NCI-H2171 treated with DMSO at 0.1 percent for 48 hours (cell line): Measurements from ENCODE around the gene CUL9.
A peak's percentile ranks its signal among the peaks of the same experiment; 100 is the strongest.

Source experiments
- DNase-seq: peaks from one replicate; lab custom pipeline; 2025; lab: John Stamatoyannopoulos, UW

The CUL9 gene

DNA sequence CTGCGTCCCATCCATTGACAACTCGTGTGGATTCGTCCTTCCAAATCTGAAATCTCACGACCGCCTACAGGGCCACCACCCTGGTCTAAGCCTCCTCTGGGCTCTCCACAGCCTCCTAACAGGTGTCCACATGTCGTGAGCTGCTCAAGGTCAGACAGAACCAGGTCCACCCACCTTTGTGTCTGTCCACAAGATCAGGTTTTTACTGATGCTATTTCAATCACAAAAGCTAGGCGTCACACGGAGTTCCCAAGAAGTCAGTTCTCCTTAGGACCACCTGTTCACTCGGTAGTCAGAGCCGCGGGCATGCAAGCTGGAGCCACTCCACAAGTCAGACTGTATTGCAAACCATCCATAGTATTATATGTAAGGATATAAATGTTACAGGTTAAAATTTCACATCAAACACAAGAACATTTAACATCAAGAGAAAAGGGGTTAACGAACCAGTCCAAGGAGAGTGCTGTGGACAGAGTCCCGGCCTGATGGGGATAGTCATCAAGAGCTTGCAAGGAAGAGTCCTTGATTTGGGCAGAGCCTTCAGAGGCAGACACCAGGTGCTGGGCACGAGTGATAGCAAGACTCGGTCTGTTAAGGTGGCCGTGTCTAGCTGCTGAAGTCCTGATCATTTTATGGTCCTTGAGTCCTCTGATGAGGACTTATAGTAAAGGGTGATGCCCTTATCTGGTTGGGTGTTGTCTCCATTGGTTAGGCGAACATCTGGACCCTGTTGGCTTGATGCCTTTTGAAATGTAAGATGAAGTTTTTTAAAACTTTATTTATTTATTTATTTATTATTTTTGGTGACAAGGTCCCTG lies 48.0 kb downstream of the CUL9 start:
- DNase-seq, result no peak

DNA sequence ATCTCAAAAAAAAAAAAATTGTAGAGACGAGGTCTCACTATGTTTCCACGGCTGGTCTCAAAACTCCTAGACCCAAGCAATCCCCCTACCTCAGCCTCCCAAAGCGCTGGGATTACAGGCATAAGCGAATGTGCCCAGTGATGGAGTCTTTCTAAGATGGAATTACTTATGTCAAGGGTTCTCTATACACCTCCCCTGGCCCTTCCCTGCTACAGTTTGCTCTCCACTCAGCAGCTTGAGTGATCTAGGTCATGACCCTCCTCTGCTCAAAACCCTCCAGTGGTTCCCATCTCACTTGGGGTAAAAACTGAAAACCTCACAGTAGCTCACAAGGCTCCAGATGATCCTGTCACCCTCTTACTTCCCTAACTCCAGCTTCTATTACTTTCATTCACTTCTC lies 49.1 kb downstream of the CUL9 start:
- no peak for DNase-seq

DNA sequence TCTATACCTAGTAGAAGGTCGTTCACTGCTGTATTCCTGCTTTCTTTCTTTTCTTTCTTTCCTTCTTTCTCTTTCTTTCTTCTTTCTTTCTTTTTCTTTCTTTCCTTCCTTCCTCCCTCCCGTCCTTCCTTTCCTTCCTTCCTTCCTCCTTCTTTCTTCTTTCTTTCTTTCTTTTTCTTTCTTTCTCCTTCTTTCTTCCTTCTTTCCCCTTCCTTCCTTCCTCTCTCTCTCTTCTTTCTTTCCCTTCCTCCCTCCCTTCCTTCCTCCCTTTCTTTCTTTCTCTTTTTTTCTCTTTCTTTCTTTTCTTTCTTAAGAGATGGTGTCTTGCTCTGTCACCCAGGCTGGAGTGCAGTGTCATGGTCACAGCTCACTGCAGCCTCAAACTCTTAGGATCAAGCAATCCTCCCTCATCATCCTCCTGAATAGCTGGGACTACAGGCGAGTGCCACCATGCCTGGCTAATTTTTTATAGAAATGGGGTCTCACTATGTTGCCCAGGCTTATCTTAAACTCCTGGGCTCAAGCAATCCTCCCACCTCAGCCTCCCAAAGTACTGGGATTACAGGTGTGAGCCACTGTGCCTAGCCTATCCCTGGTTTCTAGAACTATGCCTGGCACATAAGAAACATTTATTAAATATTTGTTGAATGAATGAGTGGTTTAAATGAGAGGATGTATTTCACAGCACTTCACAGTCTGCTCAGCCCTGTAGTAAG lies 49.9 kb downstream of the CUL9 start:
- no peak for DNase-seq

DNA sequence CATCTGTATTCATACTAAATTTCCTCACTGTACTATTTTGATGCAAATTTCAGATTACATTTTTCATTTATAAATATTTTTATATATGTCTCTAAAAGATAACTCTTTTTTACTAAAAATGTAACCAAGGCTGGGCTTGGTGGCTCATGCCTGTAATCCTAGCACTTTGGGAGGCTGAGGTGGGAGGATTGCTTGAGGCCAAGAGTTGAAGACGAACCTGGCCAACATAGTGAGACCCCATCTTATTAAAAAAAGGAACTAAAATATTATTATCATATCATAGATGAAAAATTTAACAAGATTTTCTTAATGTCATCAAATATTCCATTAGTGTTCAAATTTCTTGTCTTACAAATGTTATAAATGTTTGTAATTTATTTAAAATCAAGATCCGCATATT lies 53.8 kb downstream of the CUL9 start:
- DNase-seq, result no peak

DNA sequence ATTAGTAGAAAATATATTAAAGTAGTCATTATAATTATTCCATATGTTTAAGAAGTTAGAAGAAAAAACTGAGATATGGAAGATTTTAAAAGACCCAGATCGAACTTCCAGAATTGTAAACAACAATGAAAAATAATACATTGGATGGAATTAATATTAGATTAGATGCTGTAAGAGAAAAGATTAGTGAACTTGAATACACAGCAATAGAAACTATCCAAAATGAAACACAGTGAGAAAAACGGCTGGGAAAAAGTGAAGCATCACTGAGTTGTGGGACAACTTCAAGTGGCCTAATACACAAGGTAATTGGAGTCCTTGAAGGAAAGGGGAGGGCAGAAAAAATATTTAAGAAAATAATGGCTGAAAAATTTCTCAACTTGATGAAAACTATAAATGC lies 57.1 kb downstream of the CUL9 start:
- no peak for DNase-seq

DNA sequence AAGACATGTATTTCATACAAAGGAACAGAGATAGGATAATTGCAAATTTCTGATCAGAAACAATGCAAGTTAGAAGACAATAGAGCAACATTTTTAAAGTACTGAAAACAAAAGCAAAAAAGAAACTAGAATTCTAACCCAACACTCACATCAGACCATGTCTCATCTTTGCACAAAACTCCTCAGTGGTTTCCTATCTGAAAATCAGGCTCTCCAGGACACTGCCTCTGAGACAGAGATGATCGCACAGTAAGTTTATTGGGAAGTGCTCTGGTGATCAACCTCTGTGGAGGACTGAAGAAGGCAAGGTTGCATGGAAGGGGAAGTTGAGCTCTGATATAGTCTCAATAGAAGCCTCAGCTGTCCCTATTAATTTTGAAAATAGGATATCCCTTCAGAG lies 59.0 kb downstream of the CUL9 start:
- no peak for DNase-seq

DNA sequence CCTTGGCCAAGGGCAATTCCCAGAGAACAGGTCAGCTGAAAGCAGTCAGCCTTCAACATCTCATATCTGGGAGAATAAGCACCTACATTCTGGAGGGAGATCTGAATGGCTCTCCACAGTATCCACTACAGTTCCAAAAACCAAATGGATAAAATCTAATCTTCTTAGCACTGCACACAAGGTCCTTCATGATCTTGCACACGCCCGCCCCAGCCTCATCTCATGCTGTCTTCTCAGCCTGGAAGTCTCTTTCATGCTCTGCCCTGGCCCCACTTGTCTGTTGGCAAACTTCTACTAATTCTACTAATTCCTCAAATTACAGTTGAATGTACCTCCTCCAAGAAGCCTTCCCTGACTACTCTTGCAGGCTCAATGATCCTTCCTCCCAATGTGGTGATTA lies 59.5 kb downstream of the CUL9 start:
- no peak for DNase-seq

DNA sequence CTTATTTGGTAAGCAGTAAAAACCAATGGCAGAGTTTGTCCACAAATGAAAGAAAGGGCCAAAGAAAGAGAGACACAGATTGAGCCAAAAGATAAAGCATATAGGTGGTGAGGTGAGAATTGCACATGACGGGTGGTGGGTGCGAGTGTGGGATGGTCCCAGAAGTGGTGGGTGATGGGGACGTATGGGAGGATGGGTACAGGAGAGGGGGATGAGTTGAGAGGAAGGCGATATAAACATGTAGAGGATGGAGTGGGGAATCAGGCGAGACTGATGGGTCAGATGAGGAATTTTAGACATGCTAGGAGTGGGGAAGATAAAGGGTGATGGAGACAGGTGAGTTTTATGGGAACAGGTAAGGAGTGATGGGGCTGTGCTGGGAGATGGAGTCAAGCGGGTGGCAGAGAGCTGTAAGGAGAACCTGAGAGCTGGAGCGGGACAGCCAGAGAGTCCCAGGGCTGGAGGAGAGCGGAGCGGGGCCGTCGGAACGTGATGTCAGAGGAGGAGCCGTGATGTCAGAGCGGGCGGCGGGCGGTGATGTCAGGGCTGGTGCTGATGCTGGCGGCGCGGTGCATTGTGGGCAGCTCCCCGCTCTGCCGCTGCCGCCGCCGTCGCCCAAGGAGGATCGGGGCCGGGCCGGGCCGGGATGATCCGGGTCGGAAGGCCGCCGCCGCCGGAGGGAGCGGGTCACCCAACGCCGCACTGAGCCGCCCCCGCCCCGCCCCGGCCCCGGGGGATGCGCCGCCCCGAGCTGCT lies 61.1 kb downstream of the CUL9 start, which contains the start of gene TTBK1:
Gene TTBK1 (plus strand): TSS at position 574 of the 756 bp plus-strand sequence. CDS start 3,180 bp downstream, outside the sequence.
- DNase-seq, result peak; percentile 21

DNA sequence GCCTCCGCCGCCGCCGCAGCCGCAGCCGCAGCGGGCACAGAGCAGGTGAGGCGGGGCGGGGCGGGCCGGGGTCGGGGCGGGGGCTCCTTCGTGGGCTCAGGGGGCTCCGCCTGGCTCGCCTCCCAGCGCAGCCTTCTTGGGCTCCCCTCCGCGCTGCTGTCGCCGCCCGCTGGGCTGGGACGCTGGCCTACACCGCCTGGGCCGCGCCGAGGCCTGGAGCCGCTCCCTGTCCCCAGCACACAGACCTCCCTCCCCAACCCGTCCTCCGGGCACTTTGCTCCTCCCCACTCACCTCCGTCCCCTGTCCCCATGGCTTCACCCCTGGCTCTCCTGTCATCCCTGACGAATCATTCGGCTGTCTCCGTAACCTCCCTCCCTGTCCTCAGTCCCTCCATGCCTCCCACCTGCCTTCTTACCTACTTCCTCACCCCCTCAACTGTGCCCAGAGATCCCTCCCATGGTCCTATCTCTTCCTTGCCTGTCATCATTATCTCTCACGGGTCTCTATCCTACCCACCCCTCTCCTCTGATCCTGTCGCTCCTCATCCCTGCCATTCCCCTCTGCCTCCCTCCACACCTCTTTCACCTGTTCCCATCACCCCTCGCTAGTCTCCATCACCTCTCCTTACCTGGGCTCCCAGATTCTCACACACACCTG lies 61.8 kb downstream of the CUL9 start:
- no peak for DNase-seq

DNA sequence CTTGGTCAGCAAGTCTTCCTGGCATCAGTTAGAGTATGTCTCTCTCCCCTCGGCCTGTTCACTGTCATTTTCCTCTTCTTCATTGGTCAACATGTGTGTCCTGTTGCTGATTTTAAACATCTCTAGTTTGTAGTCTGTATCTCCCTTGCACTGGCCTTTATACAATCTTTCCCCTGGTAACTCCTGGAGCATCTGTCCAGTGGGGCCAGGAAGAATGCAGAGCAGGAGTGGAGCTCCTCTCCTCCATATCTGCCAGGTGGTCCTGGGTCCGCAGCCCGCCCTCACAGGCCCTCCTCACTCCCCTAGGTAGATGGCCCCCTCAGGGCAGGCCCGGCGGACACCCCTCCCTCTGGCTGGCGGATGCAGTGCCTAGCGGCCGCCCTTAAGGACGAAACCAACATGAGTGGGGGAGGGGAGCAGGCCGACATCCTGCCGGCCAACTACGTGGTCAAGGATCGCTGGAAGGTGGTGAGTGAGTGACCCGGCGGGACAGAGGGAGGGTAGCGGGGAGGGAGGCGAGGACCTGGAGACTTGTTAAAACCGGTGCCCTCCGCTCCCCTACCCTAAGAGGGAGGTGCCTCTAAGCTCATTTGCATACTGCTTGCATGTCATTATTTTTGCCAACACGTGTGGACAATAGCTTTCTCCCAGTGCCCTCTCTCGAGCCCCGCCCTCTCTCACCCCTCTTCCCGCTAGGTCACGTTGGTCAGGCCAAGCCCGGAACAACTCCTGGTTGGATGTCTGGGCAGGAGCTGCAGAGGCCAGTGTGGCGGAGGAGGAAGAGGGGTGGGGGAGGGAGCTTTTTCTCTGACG lies 64.5 kb downstream of the CUL9 start:
- DNase-seq, result peak; percentile 53

DNA sequence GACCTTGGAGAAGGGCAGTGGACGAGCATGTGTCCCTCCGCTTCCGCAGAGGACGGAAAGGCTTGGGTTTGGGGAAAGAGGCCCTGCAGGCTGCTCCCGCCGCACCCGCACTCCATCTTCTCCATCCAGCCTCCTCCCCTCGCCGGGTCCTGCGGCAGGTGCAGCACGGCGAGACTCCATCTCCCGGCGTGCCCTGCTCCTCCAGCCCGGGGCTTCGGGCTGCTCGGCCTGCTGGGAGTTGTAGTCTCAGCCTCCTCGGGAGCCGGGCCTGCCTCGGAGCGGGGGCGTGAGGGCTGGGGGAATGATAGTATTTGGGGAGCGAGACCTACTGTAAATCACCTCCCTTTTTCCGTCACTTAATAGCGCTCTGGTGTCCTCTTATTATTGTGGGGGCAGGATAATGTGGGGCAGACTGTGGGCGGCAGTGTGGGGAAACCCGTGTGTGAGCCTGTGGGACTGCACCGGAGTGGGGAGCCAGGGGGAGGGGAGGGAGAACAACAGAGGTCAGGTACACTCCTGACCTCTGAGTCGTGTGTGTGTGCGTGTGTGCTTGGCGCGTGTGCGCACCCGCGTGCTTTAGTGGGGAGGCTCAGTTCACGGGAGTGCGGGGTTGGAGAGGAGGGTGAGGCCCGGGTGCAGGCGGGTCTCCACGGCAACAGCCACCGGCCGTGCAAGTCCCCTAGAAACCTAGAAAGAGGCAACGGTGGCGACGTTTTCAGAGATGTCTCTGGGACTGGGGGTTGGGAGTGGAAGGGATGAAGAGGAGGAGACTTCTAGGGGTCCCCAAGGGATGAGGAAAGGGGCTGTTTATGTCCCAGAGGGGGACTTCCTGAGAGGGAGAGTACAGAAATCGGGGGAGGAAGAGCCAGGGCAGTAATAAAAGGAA lies 65.4 kb downstream of the CUL9 start:
- DNase-seq, result peak; percentile 80

DNA sequence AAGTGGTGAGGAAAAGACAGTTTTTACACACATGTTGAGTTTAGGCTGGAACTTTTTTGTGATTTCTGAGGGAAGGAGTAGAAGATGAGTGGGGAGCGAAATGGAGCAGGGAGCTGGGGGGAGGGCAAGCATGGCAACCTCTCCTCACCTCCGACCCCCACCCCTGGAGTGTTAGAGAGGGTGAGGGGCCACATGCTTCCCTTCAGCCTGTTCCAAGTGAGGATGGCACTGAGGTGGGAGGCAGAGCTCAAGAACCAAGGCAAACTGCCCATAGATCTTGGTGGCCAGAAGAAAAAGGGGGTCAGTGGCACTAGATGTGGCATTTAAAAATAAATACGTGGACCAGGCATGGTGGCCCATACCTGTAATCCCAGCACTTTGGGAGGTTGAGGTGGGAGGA lies 66.1 kb downstream of the CUL9 start:
- no peak for DNase-seq

DNA sequence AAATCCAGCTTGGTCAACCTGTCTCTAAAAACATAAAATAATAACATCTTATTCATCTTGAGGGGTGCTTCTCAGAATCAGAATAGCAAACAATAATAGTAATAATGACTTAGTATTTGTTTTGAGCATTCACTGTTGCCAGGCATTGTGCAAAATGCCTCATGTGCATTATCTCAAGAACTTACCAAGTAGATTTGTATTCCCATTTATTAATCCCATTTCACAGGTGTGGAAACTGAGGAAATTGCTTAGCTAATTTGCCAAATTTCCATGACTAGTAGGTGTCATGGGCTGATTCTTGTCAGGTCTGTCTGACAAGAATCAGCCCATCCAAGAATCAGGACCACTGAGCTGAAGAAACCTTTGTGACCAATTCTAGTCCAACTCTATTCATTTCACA lies 66.8 kb downstream of the CUL9 start:
- no peak for DNase-seq

DNA sequence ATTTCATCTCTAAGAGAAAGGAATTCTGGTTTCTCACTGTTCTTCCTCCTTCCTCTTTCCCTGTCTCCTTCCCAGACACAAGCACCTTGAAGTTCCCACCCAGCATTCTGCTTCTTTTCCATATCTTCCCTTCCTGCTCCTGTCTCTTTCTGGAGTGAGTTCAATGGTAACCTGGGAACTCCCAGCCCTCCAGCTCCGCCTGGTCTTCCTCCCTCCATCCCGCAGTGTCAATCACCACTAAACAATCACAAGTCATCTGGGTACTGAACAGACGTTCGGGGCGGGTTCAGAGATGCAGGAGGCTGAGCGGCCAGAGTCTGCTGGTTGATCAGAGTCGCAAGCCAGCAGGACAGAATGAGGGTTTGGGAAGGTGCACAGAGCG lies 69.0 kb downstream of the CUL9 start:
- peak; percentile 91 for DNase-seq

DNA sequence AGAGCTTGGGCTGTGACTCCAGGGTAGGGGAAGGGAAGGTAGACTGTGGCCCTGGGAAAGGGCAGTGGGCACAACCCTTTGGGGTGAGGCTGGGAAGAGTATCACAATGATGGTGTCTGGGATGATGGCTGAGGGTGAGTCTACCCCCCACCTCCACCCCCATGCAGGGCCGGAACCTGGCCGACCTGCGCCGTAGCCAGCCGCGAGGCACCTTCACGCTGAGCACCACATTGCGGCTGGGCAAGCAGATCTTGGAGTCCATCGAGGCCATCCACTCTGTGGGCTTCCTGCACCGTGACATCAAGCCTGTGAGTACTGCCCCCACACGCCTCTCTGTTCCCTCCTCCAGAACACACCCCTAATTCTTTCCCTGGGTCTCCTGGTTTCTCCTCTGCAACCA lies 71.4 kb downstream of the CUL9 start:
- no peak for DNase-seq

DNA sequence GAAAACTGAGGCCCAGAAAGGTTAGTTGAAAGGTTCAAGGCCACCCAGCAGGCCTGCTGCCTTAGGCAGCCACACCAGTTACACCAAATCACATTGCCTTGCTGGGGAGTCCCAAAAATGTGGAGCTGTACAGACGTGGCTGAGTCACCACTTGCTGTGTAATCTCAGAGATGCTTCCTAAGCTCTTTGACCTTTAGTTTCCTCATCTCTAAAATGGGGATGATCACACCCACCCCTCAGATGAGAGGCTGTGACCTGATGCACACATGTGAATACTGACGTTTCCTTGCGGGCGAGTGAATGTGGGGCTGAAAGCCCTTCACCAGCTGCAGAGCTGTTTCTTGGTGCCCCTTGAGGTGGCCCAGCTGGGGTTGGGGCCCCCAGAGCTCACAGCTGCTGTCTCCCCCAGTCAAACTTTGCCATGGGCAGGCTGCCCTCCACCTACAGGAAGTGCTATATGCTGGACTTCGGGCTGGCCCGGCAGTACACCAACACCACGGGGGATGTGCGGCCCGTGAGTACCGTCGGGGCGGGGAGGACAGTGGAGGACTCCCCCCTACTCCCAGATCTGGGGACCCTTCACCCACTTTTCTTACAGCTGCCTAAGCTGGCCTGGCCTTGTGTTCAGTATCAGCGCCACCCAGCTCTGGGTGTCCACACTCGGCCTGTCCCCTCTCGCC lies 72.3 kb downstream of the CUL9 start:
- no peak for DNase-seq

DNA sequence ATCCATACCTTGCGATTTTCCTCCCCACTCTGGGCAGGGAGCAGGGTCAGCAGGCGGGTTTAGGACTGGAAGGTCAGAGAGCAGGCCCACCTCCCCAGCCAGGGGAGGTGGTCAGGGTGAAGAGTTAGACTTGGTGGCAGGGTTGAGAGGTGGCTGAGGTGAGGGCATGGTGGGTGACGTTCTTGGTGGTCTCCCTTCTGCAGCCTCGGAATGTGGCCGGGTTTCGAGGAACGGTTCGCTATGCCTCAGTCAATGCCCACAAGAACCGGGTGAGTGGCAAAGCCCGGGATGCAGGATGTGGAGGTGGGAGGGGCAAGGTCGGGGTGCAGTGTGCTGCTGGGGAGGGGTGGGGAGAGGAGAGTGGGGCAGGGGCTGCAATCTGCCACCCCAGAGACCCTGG lies 72.8 kb downstream of the CUL9 start:
- no peak for DNase-seq

DNA sequence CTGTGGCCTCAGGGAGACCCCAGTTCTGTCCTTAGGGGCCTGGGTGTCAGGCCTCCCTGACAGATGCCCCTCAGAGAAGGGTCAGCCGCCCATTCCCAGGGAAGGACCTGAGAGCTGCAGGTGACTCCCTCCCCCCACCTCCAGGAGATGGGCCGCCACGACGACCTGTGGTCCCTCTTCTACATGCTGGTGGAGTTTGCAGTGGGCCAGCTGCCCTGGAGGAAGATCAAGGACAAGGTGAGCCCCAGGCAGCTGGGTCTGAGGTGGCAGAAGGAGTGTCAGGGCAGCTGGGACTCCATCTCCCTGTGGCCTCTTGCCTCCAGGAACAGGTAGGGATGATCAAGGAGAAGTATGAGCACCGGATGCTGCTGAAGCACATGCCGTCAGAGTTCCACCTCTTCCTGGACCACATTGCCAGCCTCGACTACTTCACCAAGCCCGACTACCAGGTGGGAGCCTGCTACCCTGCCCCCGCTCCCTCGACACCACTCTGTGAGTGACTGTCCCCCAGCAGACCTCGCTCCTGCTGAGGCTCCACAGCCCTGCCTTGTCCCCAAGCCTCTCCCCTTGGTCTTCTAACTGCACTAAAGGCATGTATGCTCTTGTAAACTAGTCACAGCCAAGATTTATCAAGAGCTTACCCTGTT lies 73.5 kb downstream of the CUL9 start:
- no peak for DNase-seq

DNA sequence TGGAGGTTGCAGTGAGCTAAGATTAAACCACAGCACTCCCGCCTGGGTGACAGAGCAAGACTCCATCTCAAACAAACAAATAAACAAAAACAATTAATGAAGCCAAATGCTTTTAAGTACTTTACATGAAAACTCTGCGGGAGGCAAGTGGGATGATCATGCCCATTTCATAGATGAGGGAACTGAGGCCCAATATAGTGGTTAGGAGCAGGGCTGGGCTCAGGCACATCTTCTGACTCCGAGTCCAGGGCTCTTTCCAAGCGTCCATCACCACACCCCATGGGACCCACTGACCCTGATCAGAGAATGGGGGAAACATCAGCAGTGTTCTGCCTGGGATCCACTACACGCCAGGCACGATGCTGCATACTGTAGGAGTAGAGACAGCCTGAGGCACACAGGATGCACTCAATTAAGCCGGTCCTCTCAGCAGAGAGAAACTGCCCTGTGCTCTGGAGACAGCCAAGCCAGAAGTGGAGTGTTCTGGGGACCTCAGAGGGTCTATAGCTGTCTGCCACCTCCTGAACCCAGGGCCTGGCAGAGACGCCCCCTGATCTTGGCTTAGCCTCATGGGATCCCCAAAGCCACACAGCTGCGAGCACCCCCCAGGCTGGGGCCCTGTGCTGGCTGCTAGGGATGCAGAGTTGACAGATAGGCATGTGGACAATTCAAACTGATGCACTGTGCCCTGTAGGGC lies 74.8 kb downstream of the CUL9 start:
- no peak for DNase-seq
